HepG2 (cell line): Measurements from ENCODE around the gene SV2A. TPM values are rescaled to one million over a fixed set of nuclear protein-coding genes. Genes with fewer than 3 reads are reported as not detected.

Experiments used
- AGO1 ChIP-seq: fragments of 200-400 bp; formaldehyde crosslinking; IDR thresholded peaks from 2 replicates; pipeline ENCODE4 v1.6.1; 2017; ENCODE audit warnings: mild to moderate bottlenecking, low read depth, low read length, moderate library complexity; ENCODE audit not compliant: poor library complexity, severe bottlenecking
- CREB1 ChIP-seq, 2 experiments: fragments of 450-650 bp in 1 of 2; IDR thresholded peaks; 2 replicates each; pipeline ENCODE4 v1.6.1; 2016 to 2017; ENCODE audit warnings: control low read depth in 1 of 2, mild to moderate bottlenecking in 1 of 2, missing compliant biosample characterization in 1 of 2, missing genetic modification characterization in 1 of 2
- CTCF ChIP-seq: sonication (generic); formaldehyde crosslinking; IDR thresholded peaks from 2 replicates; pipeline ENCODE4 v1.5.0; 2020; ENCODE audit warnings: mild to moderate bottlenecking, missing genetic modification reagents, moderate library complexity
- DRAP1 ChIP-seq: IDR thresholded peaks from 2 replicates; pipeline ENCODE4 v1.6.1; 2016; ENCODE audit warnings: missing genetic modification reagents, missing compliant biosample characterization
- HMGXB4 ChIP-seq, 2 experiments: sonication (generic) in 1 of 2; formaldehyde crosslinking in 1 of 2; IDR thresholded peaks; 2 replicates each; pipeline versions ENCODE4 v1.4.0 to v1.6.1; 2018 to 2020; ENCODE audit warnings: missing genetic modification reagents in 2 of 2, borderline replicate concordance in 1 of 2, low read depth in 1 of 2, mild to moderate bottlenecking in 1 of 2, missing biosample characterization in 1 of 2
- MED1 ChIP-seq: sonication (generic); formaldehyde crosslinking; IDR thresholded peaks from 2 replicates; pipeline ENCODE4 v1.4.0; 2020; ENCODE audit warnings: missing genetic modification reagents
- POLR2AphosphoS5 ChIP-seq: IDR thresholded peaks from 2 replicates; pipeline ENCODE4 v1.6.1; 2012; ENCODE audit warnings: low read depth, low read length
- SAP130 ChIP-seq: IDR thresholded peaks from 2 replicates; pipeline ENCODE4 v1.6.1; 2016; ENCODE audit warnings: low read depth
- SRSF4 ChIP-seq: fragments of 200-400 bp; formaldehyde crosslinking; IDR thresholded peaks from one replicate; pipeline ENCODE4 v1.6.1; 2018; ENCODE audit warnings: mild to moderate bottlenecking, low read depth, low read length, moderate library complexity; ENCODE audit not compliant: poor library complexity, severe bottlenecking
- TBX2 ChIP-seq: sonication (generic); formaldehyde crosslinking; IDR thresholded peaks from 2 replicates; pipeline ENCODE4 v1.5.0; 2020; ENCODE audit warnings: missing genetic modification reagents, mild to moderate bottlenecking, borderline replicate concordance
- TEF ChIP-seq: sonication (generic); formaldehyde crosslinking; IDR thresholded peaks from 2 replicates; pipeline ENCODE4 v1.5.0; 2020; ENCODE audit warnings: missing genetic modification reagents
- U2AF1 ChIP-seq: fragments of 200-400 bp; formaldehyde crosslinking; optimal IDR thresholded peaks from 2 replicates; pipeline ENCODE3; 2017; ENCODE audit warnings: mild to moderate bottlenecking, low read depth, low read length
- ZBTB2 ChIP-seq: sonication (generic); formaldehyde crosslinking; IDR thresholded peaks from 2 replicates; pipeline ENCODE4 v1.8.0; 2022; ENCODE audit warnings: low read depth, missing genetic modification reagents
- ZEB1 ChIP-seq: IDR thresholded peaks from 2 replicates; pipeline ENCODE4 v1.6.1; 2012; ENCODE audit warnings: mild to moderate bottlenecking, low read depth, inconsistent platforms; ENCODE audit not compliant: insufficient replicate concordance
- ZNF33B ChIP-seq: sonication (generic); formaldehyde crosslinking; IDR thresholded peaks from 2 replicates; pipeline ENCODE4 v1.5.1; 2020; ENCODE audit warnings: mild to moderate bottlenecking, missing genetic modification reagents
- ZNF512B ChIP-seq: sonication (generic); formaldehyde crosslinking; IDR thresholded peaks from 2 replicates; pipeline ENCODE4 v1.5.1; 2020; ENCODE audit warnings: missing genetic modification reagents, mild to moderate bottlenecking, borderline replicate concordance
- ZNF564 ChIP-seq: sonication (generic); formaldehyde crosslinking; IDR thresholded peaks from 2 replicates; pipeline ENCODE4 v1.8.1; 2023; ENCODE audit warnings: mild to moderate bottlenecking, missing genetic modification reagents
- ZNF616 ChIP-seq: sonication (generic); formaldehyde crosslinking; IDR thresholded peaks from 2 replicates; pipeline ENCODE4 v1.5.0; 2020; ENCODE audit warnings: low read depth, mild to moderate bottlenecking, missing genetic modification reagents
- polyA plus RNA-seq, 8 experiments: library from polyadenylated mRNA; depleted of rRNA in 3 of 8; stranded (reverse) in 7 of 8; unstranded in 1 of 8; fragments of >200 nt; fragmentation: Illumina TruSeq in 4 of 8; extraction: Trizol in 4 of 8; gene quantifications; 2 replicates each; pipeline versions ENCODE4 v1.2.1 to v1.2.3, GENCODE V29; 2011 to 2016; ENCODE audit warnings: low read depth in 4 of 8, missing spikeins in 1 of 8, mixed read lengths in 1 of 8; ENCODE audit not compliant: insufficient read depth in 1 of 8
- total RNA-seq, 5 experiments: library from RNA; depleted of rRNA; stranded (reverse); fragments of >200 nt; fragmentation: Illumina TruSeq; extraction: Trizol; gene quantifications; 2 replicates each; pipeline ENCODE4 v1.2.3, GENCODE V29; 2016; ENCODE audit warnings: low read depth in 1 of 5

The SV2A gene
- total and polyA plus RNA-seq, 2 of the 13 experiments (the other 11 are each of a cell fraction or from before 2014, with no cell fraction given), result 0.84 to 1.9 TPM

- TF ChIP-seq CREB1 (IDR thresholded peaks at IDR 0.05) (peak; percentile 58), CREB1 (CRISPR knock-in tag; IDR thresholded peaks at IDR 0.05) (peak; percentile 88), TEF (CRISPR knock-in tag) (no peak), SRSF4 (peak; percentile 97), HMGXB4 (CRISPR knock-in tag; IDR thresholded peaks at IDR 0.05; ENCODE audit: borderline replicate concordance in 1 of 2, low read depth in 1 of 2) (peak in 1 of 2 experiments; percentile 21; a peak in 2 of 4 replicates), ZNF33B (peak; percentile 87; the same call in 1 of the 2 replicates), AGO1 (peak; percentile 56), U2AF1 (peak; percentile 38), POLR2AphosphoS5 (peak; percentile 76), ZEB1 (peak; percentile 39), DRAP1 (CRISPR knock-in tag) (peak; percentile 81), TBX2 (CRISPR knock-in tag) (peak; percentile 17; the same call in 1 of the 2 replicates), CTCF (CRISPR knock-in tag) (peak; percentile 17; the same call in 1 of the 2 replicates), ZNF564 (CRISPR knock-in tag) (0 out of 2 replicates have a peak, but pooled peaks have one; percentile 53), ZNF512B (CRISPR knock-in tag) (0 out of 2 replicates have a peak, but pooled peaks have one; percentile 16), MED1 (CRISPR knock-in tag) (0 out of 2 replicates have a peak, but pooled peaks have one; percentile 35), ZBTB2 (CRISPR knock-in tag) (peak; percentile 44; the same call in 1 of the 2 replicates), ZNF616 (CRISPR knock-in tag) (no peak), SAP130 (CRISPR knock-in tag) (peak; percentile 66)
Measured at GRCh38 chr1:149887456-149888246, 30.0 kb downstream of the SV2A start (continued).
